HG02870 (cell line): ENCODE measurements around the gene HACD3.
"Not testable (repeated sequence)": the region's sequence is repeated elsewhere in the genome, so short reads cannot be mapped to it uniquely, and the experiment has no call there.

Experiments used
- ATAC-seq: cut with Tn5 transposase; IDR thresholded peaks from one replicate; pipeline ENCODE4 v1.9.1; 2021; ENCODE audit warnings: mild to moderate bottlenecking, moderate library complexity; ENCODE audit not compliant: unreplicated experiment

HACD3 gene

GRCh38 chr15:65547841-65548240 is 17.6 kb downstream of the HACD3 start:
- no peak for ATAC-seq

GRCh38 chr15:65549288-65549687 is 19.0 kb downstream of the HACD3 start:
- not testable (repeated sequence) for ATAC-seq

GRCh38 chr15:65550681-65551098 is 20.4 kb downstream of the HACD3 start:
- no peak for ATAC-seq

- ATAC-seq = no peak
Observed at GRCh38 chr15:65551183-65551582, 20.9 kb downstream of the HACD3 start.

GRCh38 chr15:65552851-65553250 is 22.6 kb downstream of the HACD3 start:
- ATAC-seq = not testable (repeated sequence)

GRCh38 chr15:65553691-65554090 is 23.4 kb downstream of the HACD3 start:
- ATAC-seq = no peak

GRCh38 chr15:65556622-65557021 is 26.4 kb downstream of the HACD3 start:
- ATAC-seq = no peak

- ATAC-seq = no peak
Observed at GRCh38 chr15:65558336-65558735, 28.1 kb downstream of the HACD3 start.

GRCh38 chr15:65558997-65559760 is 28.9 kb downstream of the HACD3 start:
- no peak for ATAC-seq

- ATAC-seq = no peak
Observed at GRCh38 chr15:65559941-65560340, 29.7 kb downstream of the HACD3 start.

GRCh38 chr15:65561934-65562333 is 31.7 kb downstream of the HACD3 start:
- ATAC-seq = no peak

- no peak for ATAC-seq
Observed at GRCh38 chr15:65569728-65570127, 39.5 kb downstream of the HACD3 start.

- no peak for ATAC-seq
Observed at GRCh38 chr15:65571971-65572370, 41.7 kb downstream of the HACD3 start.

- ATAC-seq = no peak
Observed at GRCh38 chr15:65576664-65577063, 46.4 kb downstream of the HACD3 start.

- no peak for ATAC-seq
Observed at GRCh38 chr15:65577129-65577996, 47.1 kb downstream of the HACD3 start.

- no peak for ATAC-seq
Observed at GRCh38 chr15:65578904-65579728, 48.9 kb downstream of the HACD3 start.

- no peak for ATAC-seq
Observed at GRCh38 chr15:65579762-65580161, 49.5 kb downstream of the HACD3 start.

- ATAC-seq = no peak
Observed at GRCh38 chr15:65580287-65580686, 50.0 kb downstream of the HACD3 start.

GRCh38 chr15:65583701-65584100 is 53.4 kb downstream of the HACD3 start:
- peak; percentile 61 for ATAC-seq

GRCh38 chr15:65584241-65584640 is 54.0 kb downstream of the HACD3 start:
- ATAC-seq = no peak

- ATAC-seq = no peak
Observed at GRCh38 chr15:65587094-65587493, 56.8 kb downstream of the HACD3 start.
